ENCODE results near the gene CPD.
A peak's percentile ranks its signal among the peaks of the same experiment; 100 is the strongest.
"Not testable (repeated sequence)": the region's sequence is repeated elsewhere in the genome, so short reads cannot be mapped to it uniquely, and the experiment has no call there.

CPD gene

GRCh38 chr17:30443721-30444120, 65.0 kb downstream of the CPD start:
- DNase-seq = no peak

GRCh38 chr17:30446640-30447039, 67.9 kb downstream of the CPD start:
- DNase-seq = not testable (repeated sequence)

GRCh38 chr17:30449480-30449879, 70.8 kb downstream of the CPD start:
- DNase-seq = no peak

GRCh38 chr17:30450125-30451027, 71.6 kb downstream of the CPD start:
- no peak for DNase-seq

GRCh38 chr17:30454635-30455034, 75.9 kb downstream of the CPD start:
- DNase-seq = no peak

GRCh38 chr17:30458371-30458770, 79.6 kb downstream of the CPD start:
- no peak for DNase-seq

GRCh38 chr17:30458797-30459413, 80.2 kb downstream of the CPD start:
- not testable (repeated sequence) for DNase-seq

GRCh38 chr17:30468465-30468864, 89.7 kb downstream of the CPD start:
- DNase-seq = no peak

GRCh38 chr17:30472238-30472890, 93.6 kb downstream of the CPD start:
- no peak for DNase-seq

- no peak for DNase-seq
These were observed 96.5 kb downstream of the CPD start for GRCh38 chr17:30475206-30475605.

GRCh38 chr17:30476726-30477082, 98.0 kb downstream of the CPD start:
- peak; percentile 18 for DNase-seq

GRCh38 chr17:30477083-30477773, 98.5 kb downstream of the CPD start, which contains the start of gene GOSR1:
GOSR1 (plus strand) TSS chr17:30477408; CDS start chr17:30477434, 26 bp downstream.
- peak; percentile 96 for DNase-seq

GRCh38 chr17:30477774-30478115, 99.0 kb downstream of the CPD start:
- DNase-seq = peak; percentile 13

- DNase-seq = no peak
These were observed 103.8 kb downstream of the CPD start for GRCh38 chr17:30482555-30482954.

GRCh38 chr17:30483159-30483558, 104.4 kb downstream of the CPD start:
- DNase-seq = no peak

- DNase-seq = no peak
These were observed 115.1 kb downstream of the CPD start for GRCh38 chr17:30493780-30494179.

GRCh38 chr17:30495586-30495985, 116.9 kb downstream of the CPD start:
- DNase-seq = no peak

GRCh38 chr17:30503558-30503957, 124.8 kb downstream of the CPD start:
- no peak for DNase-seq

- no peak for DNase-seq
These were observed 127.2 kb downstream of the CPD start for GRCh38 chr17:30505868-30506417.

GRCh38 chr17:30506481-30506880, 127.8 kb downstream of the CPD start:
- no peak for DNase-seq

- DNase-seq = no peak
These were observed 134.6 kb downstream of the CPD start for GRCh38 chr17:30513346-30513745.

- no peak for DNase-seq
These were observed 136.3 kb downstream of the CPD start for GRCh38 chr17:30514895-30515596.

All from activated CD4-positive, alpha-beta T cell treated with anti-CD3 and anti-CD28 coated beads, Interleukin-10, Interleukin-2, amounts not matched to agents 100 ng/mL and 50 ng/mL, durations not matched to agents 16 hours and 8 hours (primary cell).